Endothelial cell of umbilical vein (primary cell): ENCODE measurements around the gene TTLL13. TPM values are rescaled to one million over a fixed set of nuclear protein-coding genes. Genes with fewer than 3 reads are reported as not detected.

Source experiments
- BruUV-seq: library from RNA; stranded (reverse); fragments of 400-500 nt; replicated peaks from 2 replicates; lab custom pipeline; 2021; lab: Mats Ljungman, UMichigan
- CTCF ChIA-PET: fragments of 300-600, 350-600 bp; sonication (Branson Sonifier 250); formaldehyde crosslinking; loops from one replicate; lab custom pipeline; 2021; ENCODE audit warnings: antibody characterized with exemption, inconsistent platforms; lab: Charles Lee
- POLR2A ChIA-PET: fragments of 300-600, 350-600 bp; sonication (Branson Sonifier 250); formaldehyde crosslinking; loops from one replicate; lab custom pipeline; 2021; ENCODE audit warnings: antibody characterized with exemption, inconsistent platforms; lab: Charles Lee
- DNase-seq: peaks from one replicate; pipeline ENCODE4 v3.0.0-alpha.2; 2011; ENCODE audit warnings: low read depth, low spot score
- FAIRE-seq: peaks from 2 replicates; lab custom pipeline; 2011; peaks lifted over from hg19 to GRCh38; lab: Jason Lieb, UNC
- H2AFZ ChIP-seq: 2 replicates; pipeline ENCODE4 v1.6.0; 2012; ENCODE audit warnings: low read depth, low read length, control low read depth, inconsistent platforms
- H3K27ac ChIP-seq: 2 replicates; pipeline ENCODE4 v1.5.1; 2011; ENCODE audit warnings: low read depth, mild to moderate bottlenecking, control low read depth, low read length, moderate library complexity; ENCODE audit not compliant: insufficient read depth
- H3K27me3 ChIP-seq, 2 experiments: 2 replicates each; pipeline versions ENCODE4 v1.6.0 to v1.6.1; 2011; ENCODE audit warnings: low read length in 2 of 2, mixed read lengths in 1 of 2; ENCODE audit not compliant: control insufficient read depth in 2 of 2, insufficient read depth in 2 of 2
- H3K36me3 ChIP-seq, 2 experiments: 2 replicates in 1 of 2; 3 replicates in 1 of 2; pipeline ENCODE4 v1.5.1; 2011; ENCODE audit warnings: low read length in 2 of 2, mild to moderate bottlenecking in 1 of 2, moderate library complexity in 1 of 2; ENCODE audit not compliant: control insufficient read depth in 2 of 2, insufficient read depth in 2 of 2; ENCODE audit errors: extremely low read depth in 1 of 2
- H3K4me1 ChIP-seq: 3 replicates; pipeline ENCODE4 v1.5.1; 2011; ENCODE audit warnings: mild to moderate bottlenecking, low read length; ENCODE audit not compliant: control insufficient read depth, insufficient read depth; ENCODE audit errors: extremely low read depth
- H3K4me2 ChIP-seq: 2 replicates; pipeline ENCODE4 v1.6.1; 2011; ENCODE audit warnings: low read length, control low read depth, mixed read lengths; ENCODE audit not compliant: insufficient read depth
- H3K4me3 ChIP-seq, 3 experiments: fragments of 200-600 bp in 1 of 3; sonication (generic), shearing (Covaris generic) in 1 of 3; replicated peaks in 1 of 3; 2 replicates each; pipeline ENCODE4 v1.5.1; 2011 to 2016; ENCODE audit warnings: control low read depth in 3 of 3, low read length in 3 of 3, mild to moderate bottlenecking in 2 of 3, inconsistent platforms in 1 of 3, low read depth in 1 of 3, moderate library complexity in 1 of 3; ENCODE audit not compliant: insufficient read depth in 1 of 3
- H3K79me2 ChIP-seq: 2 replicates; pipeline ENCODE4 v1.6.0; 2012; ENCODE audit warnings: low read length, inconsistent platforms; ENCODE audit not compliant: control insufficient read depth, insufficient read depth
- H3K9ac ChIP-seq: replicated peaks from 2 replicates; pipeline ENCODE3; 2011; ENCODE audit warnings: low read length, control low read depth; ENCODE audit not compliant: insufficient read depth; ENCODE audit errors: extremely low read depth
- H3K9me1 ChIP-seq: replicated peaks from 3 replicates; pipeline ENCODE4 v1.6.0; 2011; ENCODE audit warnings: mild to moderate bottlenecking, low read length; ENCODE audit not compliant: control insufficient read depth, insufficient read depth; ENCODE audit errors: extremely low read depth
- H3K9me3 ChIP-seq: replicated peaks from 2 replicates; pipeline ENCODE4 v1.5.1; 2012; ENCODE audit warnings: low read length, inconsistent platforms; ENCODE audit not compliant: control insufficient read depth, insufficient read depth
- H4K20me1 ChIP-seq: replicated peaks from 2 replicates; pipeline ENCODE3; 2011; ENCODE audit warnings: mild to moderate bottlenecking, low read length; ENCODE audit not compliant: control insufficient read depth, insufficient read depth; ENCODE audit errors: extremely low read depth
- EZH2 ChIP-seq: IDR thresholded peaks from 2 replicates; pipeline ENCODE4 v1.6.1; 2012; ENCODE audit warnings: borderline replicate concordance, low read depth, mild to moderate bottlenecking, moderate library complexity, low read length, inconsistent platforms; ENCODE audit not compliant: severe bottlenecking
- FOS ChIP-seq: IDR thresholded peaks from 2 replicates; pipeline ENCODE4 v1.6.1; 2011; ENCODE audit warnings: mild to moderate bottlenecking, low read length, moderate library complexity, borderline replicate concordance; ENCODE audit not compliant: insufficient read depth
- GATA2 ChIP-seq: IDR thresholded peaks from 2 replicates; pipeline ENCODE4 v1.7.0; 2011; ENCODE audit warnings: low read depth, mild to moderate bottlenecking, moderate library complexity, mixed read lengths, low read length; ENCODE audit not compliant: insufficient read length, insufficient read depth
- JUN ChIP-seq: IDR thresholded peaks from 2 replicates; pipeline ENCODE4 v1.6.1; 2011; ENCODE audit warnings: borderline replicate concordance, low read depth; ENCODE audit not compliant: insufficient read length, insufficient read depth
- MYC ChIP-seq: IDR thresholded peaks from one replicate; pipeline ENCODE4 v1.6.1; 2011; ENCODE audit warnings: mild to moderate bottlenecking, low read depth, low read length
- POLR2A ChIP-seq: IDR thresholded peaks from 2 replicates; pipeline ENCODE4 v1.6.1; 2012; ENCODE audit warnings: low read depth, mild to moderate bottlenecking, control low read depth, low read length
- POLR2AphosphoS5 ChIP-seq: IDR thresholded peaks from 2 replicates; pipeline ENCODE4 v1.6.1; 2012; ENCODE audit warnings: low read depth, mild to moderate bottlenecking, control low read depth, low read length, moderate library complexity; ENCODE audit not compliant: insufficient read depth
- dilution Hi-C: fragments of 300-500 bp; cut with MboI; formaldehyde crosslinking; loops from one replicate; pipeline ENCODE4 v1.15.0; 2019; ENCODE audit warnings: low sequenced_read_pairs; ENCODE audit not compliant: extremely low pct_ligation_motif_present
- intact Hi-C: fragments of 100-400 bp; cut with micrococcal nuclease; formaldehyde crosslinking; loops from one replicate; pipeline ENCODE4 v1.10.0; 2022
- polyA plus RNA-seq, 4 experiments: library from polyadenylated mRNA; depleted of rRNA in 3 of 4; stranded (reverse) in 3 of 4; unstranded in 1 of 4; fragments of >200 nt; gene quantifications; 2 replicates each; pipeline versions ENCODE4 v1.2.1 to v1.2.3, GENCODE V29; 2011 to 2012; ENCODE audit warnings: missing spikeins in 1 of 4
- total RNA-seq: library from RNA; stranded (reverse); gene quantifications from 2 replicates; pipeline ENCODE4 v1.2.3, GENCODE V29; 2021
- TF ChIP-seq, protein P1 (sequence below), 2 donors: IDR thresholded peaks; 1 replicate in 1 of 2; 2 replicates in 1 of 2; pipeline ENCODE4 v1.5.1; 2011; ENCODE audit warnings: low read length in 2 of 2, mild to moderate bottlenecking in 2 of 2, moderate library complexity in 2 of 2, control low read depth in 1 of 2, inconsistent platforms in 1 of 2, low read depth in 1 of 2; ENCODE audit not compliant: insufficient read depth in 1 of 2; ENCODE audit errors: extremely low read depth in 1 of 2
- TF ChIP-seq, protein P2 (sequence below): IDR thresholded peaks from 2 replicates; pipeline ENCODE4 v1.6.1; 2011; ENCODE audit not compliant: insufficient read depth, insufficient read length

TTLL13 gene
- total and polyA plus RNA-seq, 2 donors (not counting 3 experiments of a cell fraction or from before 2014, with no cell fraction given), result 0.04 TPM; not detected in 1

DNA sequence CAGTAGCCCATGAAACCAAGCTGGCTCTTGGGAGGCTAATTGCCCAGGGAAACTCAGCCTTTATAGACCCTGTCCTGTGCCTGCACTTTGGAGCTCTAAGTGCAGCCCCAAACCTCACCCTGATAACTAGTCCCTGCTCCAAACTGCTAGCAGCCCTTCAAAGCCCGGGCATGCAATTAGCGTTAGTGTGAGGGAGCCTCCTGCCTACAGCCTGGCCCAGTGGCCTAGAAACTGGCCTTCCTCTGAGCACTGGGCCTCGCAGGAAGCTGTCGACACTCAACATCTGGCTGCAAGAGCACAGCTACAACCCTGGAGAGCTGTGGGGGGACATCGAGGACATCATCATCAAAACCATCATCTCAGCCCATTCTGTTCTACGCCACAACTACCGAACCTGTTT is 8.4 kb downstream of the TTLL13 start:
- H3K4me2 ChIP-seq, result no peak overlapping the region
- intact Hi-C loops (no loop called here), dilution Hi-C loops (no loop called here)
- H2AFZ ChIP-seq, result no peak overlapping the region
- ChIA-PET CTCF (interaction anchor here (0.5 to 1.3 kb wide), 2 partner anchors 43 to 82 kb away, joined by 3 read pairs; no protein-coding TSS in a partner anchor), POLR2A (no interaction called here)
- no peak overlapping the region for H3K4me3 ChIP-seq
- TF ChIP-seq POLR2A, result no peak
- no peak for TF ChIP-seq POLR2AphosphoS5
- no peak for TF ChIP-seq JUN
- TF ChIP-seq, protein P1, sequence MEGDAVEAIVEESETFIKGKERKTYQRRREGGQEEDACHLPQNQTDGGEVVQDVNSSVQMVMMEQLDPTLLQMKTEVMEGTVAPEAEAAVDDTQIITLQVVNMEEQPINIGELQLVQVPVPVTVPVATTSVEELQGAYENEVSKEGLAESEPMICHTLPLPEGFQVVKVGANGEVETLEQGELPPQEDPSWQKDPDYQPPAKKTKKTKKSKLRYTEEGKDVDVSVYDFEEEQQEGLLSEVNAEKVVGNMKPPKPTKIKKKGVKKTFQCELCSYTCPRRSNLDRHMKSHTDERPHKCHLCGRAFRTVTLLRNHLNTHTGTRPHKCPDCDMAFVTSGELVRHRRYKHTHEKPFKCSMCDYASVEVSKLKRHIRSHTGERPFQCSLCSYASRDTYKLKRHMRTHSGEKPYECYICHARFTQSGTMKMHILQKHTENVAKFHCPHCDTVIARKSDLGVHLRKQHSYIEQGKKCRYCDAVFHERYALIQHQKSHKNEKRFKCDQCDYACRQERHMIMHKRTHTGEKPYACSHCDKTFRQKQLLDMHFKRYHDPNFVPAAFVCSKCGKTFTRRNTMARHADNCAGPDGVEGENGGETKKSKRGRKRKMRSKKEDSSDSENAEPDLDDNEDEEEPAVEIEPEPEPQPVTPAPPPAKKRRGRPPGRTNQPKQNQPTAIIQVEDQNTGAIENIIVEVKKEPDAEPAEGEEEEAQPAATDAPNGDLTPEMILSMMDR (IDR thresholded peaks at IDR 0.05; ENCODE audit: extremely low read depth in 1 of 2, insufficient read depth in 1 of 2, low read depth in 1 of 2, low read length in 2 of 2), result no peak
- no peak for TF ChIP-seq MYC
- no peak for TF ChIP-seq GATA2
- TF ChIP-seq FOS, result no peak
- TF ChIP-seq, protein P2, sequence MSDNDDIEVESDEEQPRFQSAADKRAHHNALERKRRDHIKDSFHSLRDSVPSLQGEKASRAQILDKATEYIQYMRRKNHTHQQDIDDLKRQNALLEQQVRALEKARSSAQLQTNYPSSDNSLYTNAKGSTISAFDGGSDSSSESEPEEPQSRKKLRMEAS, result no peak
- TF ChIP-seq EZH2, result no peak
- FAIRE-seq, result no peak
- DNase-seq, result no peak
- H3K4me1 ChIP-seq, result peaks cover 36% of the 10 kb centered on the region
- no peaks in the 10 kb centered on the region for H3K79me2 ChIP-seq
- H4K20me1 ChIP-seq, result no peaks in the 10 kb centered on the region
- H3K9me1 ChIP-seq, result no peaks in the 10 kb centered on the region
- H3K9ac ChIP-seq, result no peak overlapping the region
- no peak overlapping the region for H3K27ac ChIP-seq
- no TSS peak for BruUV-seq
- no peaks in the 10 kb centered on the region for H3K27me3 ChIP-seq
- H3K9me3 ChIP-seq, result no peaks in the 10 kb centered on the region
- no peaks in the 10 kb centered on the region for H3K36me3 ChIP-seq
